HepG2 (cell line): ENCODE data around the gene MSI2. TPM values are rescaled to one million over a fixed set of nuclear protein-coding genes. Genes with fewer than 3 reads are reported as not detected.
A peak's percentile ranks its signal among the peaks of the same experiment; 100 is the strongest.

Source experiments
- ATAC-seq: fragments of 200-7000 bp; cut with Tn5 transposase; 3 replicates; pipeline ENCODE4 v1.9.1; 2020; ENCODE audit warnings: mild to moderate bottlenecking, moderate library complexity
- BruUV-seq: library from RNA; stranded (reverse); fragments of 400-500 nt; replicated peaks from 2 replicates; lab custom pipeline; 2021; lab: Mats Ljungman, UMichigan
- CTCF ChIA-PET: fragments of 300-600 bp; formaldehyde crosslinking; extraction: SDS; loops from one replicate; lab custom pipeline; 2021; ENCODE audit warnings: low total read pairs, inconsistent platforms, low intra/inter-chr PET ratio; lab: Yijun Ruan, JAX
- POLR2A ChIA-PET: fragments of 350-600 bp; sonication (Branson Sonifier 250); formaldehyde crosslinking; loops from one replicate; lab custom pipeline; 2020; ENCODE audit warnings: antibody characterized with exemption, inconsistent platforms; lab: Yijun Ruan, JAX
- DNase-seq: peaks from one replicate; pipeline ENCODE4 v3.0.0-alpha.2; 2015; ENCODE audit warnings: low spot score
- FAIRE-seq: peaks from 3 replicates; lab custom pipeline; 2011; peaks lifted over from hg19 to GRCh38; lab: Jason Lieb, UNC
- H2AFZ ChIP-seq: one replicate; pipeline ENCODE4 v1.6.1; 2011; ENCODE audit warnings: low read length, inconsistent platforms
- H3K27ac ChIP-seq: fragments of 300-600 bp; 3 replicates; pipeline ENCODE4 v1.8.0; 2011; ENCODE audit warnings: mixed run types, mild to moderate bottlenecking, mixed read lengths, low read length, inconsistent platforms; ENCODE audit not compliant: insufficient read depth; ENCODE audit errors: extremely low read length
- H3K27me3 ChIP-seq, 2 experiments: fragments of 200-600 bp in 1 of 2; 2 replicates in 1 of 2; 3 replicates in 1 of 2; pipeline versions ENCODE4 v1.6.0 to v1.8.0; 2011; ENCODE audit warnings: low read length in 2 of 2, mild to moderate bottlenecking in 2 of 2, moderate library complexity in 2 of 2, inconsistent platforms in 1 of 2; ENCODE audit not compliant: insufficient read depth in 2 of 2, control insufficient read depth in 1 of 2
- H3K36me3 ChIP-seq, 2 experiments: fragments of 200-600 bp in 1 of 2; replicated peaks in 1 of 2; 2 replicates in 1 of 2; 3 replicates in 1 of 2; pipeline versions ENCODE4 v1.5.1 to v1.8.0; 2011; ENCODE audit warnings: low read length in 2 of 2, inconsistent platforms in 1 of 2; ENCODE audit not compliant: insufficient read depth in 2 of 2, control insufficient read depth in 1 of 2
- H3K4me1 ChIP-seq: 2 replicates; pipeline ENCODE4 v1.5.1; 2012; ENCODE audit warnings: low read length, inconsistent platforms; ENCODE audit not compliant: insufficient read depth
- H3K4me2 ChIP-seq: 2 replicates; pipeline ENCODE4 v1.6.0; 2011; ENCODE audit warnings: low read depth, low read length, inconsistent platforms
- H3K4me3 ChIP-seq, 3 experiments: fragments of 200-600 bp in 1 of 3; sonication (generic), shearing (Covaris generic) in 1 of 3; replicated peaks in 1 of 3; 2 replicates each; pipeline ENCODE4 v1.5.1; 2011 to 2016; ENCODE audit warnings: low read length in 3 of 3, inconsistent platforms in 2 of 3, low read depth in 2 of 3, mild to moderate bottlenecking in 2 of 3, control low read depth in 1 of 3, mixed read lengths in 1 of 3; ENCODE audit not compliant: insufficient read depth in 1 of 3
- H3K79me2 ChIP-seq: one replicate; pipeline ENCODE4 v1.6.1; 2011; ENCODE audit warnings: low read length, inconsistent platforms; ENCODE audit not compliant: insufficient read depth
- H3K9ac ChIP-seq: 2 replicates; pipeline ENCODE4 v1.6.0; 2011; ENCODE audit warnings: mild to moderate bottlenecking, low read depth, low read length, inconsistent platforms; ENCODE audit not compliant: insufficient read depth
- H3K9me3 ChIP-seq: 2 replicates; pipeline ENCODE4 v1.5.1; 2012; ENCODE audit warnings: mild to moderate bottlenecking, low read length
- H4K20me1 ChIP-seq: 2 replicates; pipeline ENCODE4 v1.6.0; 2011; ENCODE audit warnings: inconsistent platforms, mild to moderate bottlenecking, low read length, moderate library complexity; ENCODE audit not compliant: insufficient read depth
- FOXO1 ChIP-seq: sonication (generic); formaldehyde crosslinking; IDR thresholded peaks from 2 replicates; pipeline ENCODE4 v1.4.0; 2020; ENCODE audit warnings: missing genetic modification reagents
- GFI1 ChIP-seq: sonication (generic); formaldehyde crosslinking; IDR thresholded peaks from 2 replicates; pipeline ENCODE4 v1.5.0; 2020; ENCODE audit warnings: missing genetic modification reagents, mild to moderate bottlenecking, borderline replicate concordance
- HNF4G ChIP-seq, 2 experiments: sonication (generic) in 1 of 2; formaldehyde crosslinking in 1 of 2; IDR thresholded peaks; 2 replicates each; pipeline versions ENCODE4 v1.4.0 to v1.6.1; 2011 to 2020; ENCODE audit warnings: borderline replicate concordance in 2 of 2, low read depth in 2 of 2, mild to moderate bottlenecking in 2 of 2, low read length in 1 of 2, missing genetic modification reagents in 1 of 2, moderate library complexity in 1 of 2
- MED1 ChIP-seq: sonication (generic); formaldehyde crosslinking; IDR thresholded peaks from 2 replicates; pipeline ENCODE4 v1.4.0; 2020; ENCODE audit warnings: missing genetic modification reagents
- MIXL1 ChIP-seq: IDR thresholded peaks from 2 replicates; pipeline ENCODE4 v1.6.1; 2016
- NFE2L1 ChIP-seq: sonication (generic); formaldehyde crosslinking; IDR thresholded peaks from 2 replicates; pipeline ENCODE4 v1.4.0; 2020; ENCODE audit warnings: missing genetic modification reagents, mild to moderate bottlenecking, borderline replicate concordance
- RFX5 ChIP-seq: IDR thresholded peaks from 2 replicates; pipeline ENCODE4 v1.6.1; 2011; ENCODE audit warnings: low read depth, low read length, improper control_type of control experiment
- U2AF1 ChIP-seq: fragments of 200-400 bp; formaldehyde crosslinking; optimal IDR thresholded peaks from 2 replicates; pipeline ENCODE3; 2017; ENCODE audit warnings: mild to moderate bottlenecking, low read depth, low read length
- ZMYM4 ChIP-seq: sonication (generic); formaldehyde crosslinking; IDR thresholded peaks from 2 replicates; pipeline ENCODE4 v1.8.1; 2023; ENCODE audit warnings: mild to moderate bottlenecking, missing genetic modification reagents
- ZNF367 ChIP-seq: sonication (generic); formaldehyde crosslinking; IDR thresholded peaks from 2 replicates; pipeline ENCODE4 v1.4.0; 2020; ENCODE audit warnings: missing genetic modification reagents, borderline replicate concordance
- ZNF510 ChIP-seq: sonication (generic); formaldehyde crosslinking; IDR thresholded peaks from 2 replicates; pipeline ENCODE4 v1.4.0; 2020; ENCODE audit warnings: low read depth, mild to moderate bottlenecking, missing genetic modification reagents
- ZNF737 ChIP-seq: sonication (generic); formaldehyde crosslinking; IDR thresholded peaks from 2 replicates; pipeline ENCODE4 v1.5.0; 2020; ENCODE audit warnings: missing genetic modification reagents, mild to moderate bottlenecking, borderline replicate concordance
- WGBS: methylation state at CpG from one replicate; pipeline ENCODE4 v1.1.6; 2017; ENCODE audit warnings: low lambda C conversion rate; 5-methylcytosine and 5-hydroxymethylcytosine counted together
- in situ Hi-C: cut with HindIII; loops from 2 replicates; pipeline ENCODE4 v1.10.0; 2017; ENCODE audit warnings: low pct_unique_long_range_greater_than_20kb; ENCODE audit not compliant: extremely low pct_ligation_motif_present
- intact Hi-C: fragments of 100-400 bp; cut with micrococcal nuclease; formaldehyde crosslinking; loops from one replicate; pipeline ENCODE4 v1.10.0; 2022; ENCODE audit not compliant: unreplicated experiment
- polyA plus RNA-seq, 8 experiments: library from polyadenylated mRNA; depleted of rRNA in 3 of 8; stranded (reverse) in 7 of 8; unstranded in 1 of 8; fragments of >200 nt; fragmentation: Illumina TruSeq in 4 of 8; extraction: Trizol in 4 of 8; gene quantifications; 2 replicates each; pipeline versions ENCODE4 v1.2.1 to v1.2.3, GENCODE V29; 2011 to 2016; ENCODE audit warnings: low read depth in 4 of 8, missing spikeins in 1 of 8, mixed read lengths in 1 of 8; ENCODE audit not compliant: insufficient read depth in 1 of 8
- total RNA-seq, 5 experiments: library from RNA; depleted of rRNA; stranded (reverse); fragments of >200 nt; fragmentation: Illumina TruSeq; extraction: Trizol; gene quantifications; 2 replicates each; pipeline ENCODE4 v1.2.3, GENCODE V29; 2016; ENCODE audit warnings: low read depth in 1 of 5
- TF ChIP-seq, protein P1 (sequence below): sonication (generic); formaldehyde crosslinking; IDR thresholded peaks from 2 replicates; pipeline ENCODE4 v1.4.0; 2020; ENCODE audit warnings: missing genetic modification reagents
- TF ChIP-seq, protein P2 (sequence below): IDR thresholded peaks from 2 replicates; pipeline ENCODE4 v1.6.1; 2016
- TF ChIP-seq, protein P3 (sequence below): sonication (generic); formaldehyde crosslinking; IDR thresholded peaks from 2 replicates; pipeline ENCODE4 v1.4.0; 2020; ENCODE audit warnings: missing genetic modification reagents

Gene MSI2
- total and polyA plus RNA-seq, 2 of the 13 experiments (the other 11 are each of a cell fraction or from before 2014, with no cell fraction given): 77.5 to 78.4 TPM

DNA sequence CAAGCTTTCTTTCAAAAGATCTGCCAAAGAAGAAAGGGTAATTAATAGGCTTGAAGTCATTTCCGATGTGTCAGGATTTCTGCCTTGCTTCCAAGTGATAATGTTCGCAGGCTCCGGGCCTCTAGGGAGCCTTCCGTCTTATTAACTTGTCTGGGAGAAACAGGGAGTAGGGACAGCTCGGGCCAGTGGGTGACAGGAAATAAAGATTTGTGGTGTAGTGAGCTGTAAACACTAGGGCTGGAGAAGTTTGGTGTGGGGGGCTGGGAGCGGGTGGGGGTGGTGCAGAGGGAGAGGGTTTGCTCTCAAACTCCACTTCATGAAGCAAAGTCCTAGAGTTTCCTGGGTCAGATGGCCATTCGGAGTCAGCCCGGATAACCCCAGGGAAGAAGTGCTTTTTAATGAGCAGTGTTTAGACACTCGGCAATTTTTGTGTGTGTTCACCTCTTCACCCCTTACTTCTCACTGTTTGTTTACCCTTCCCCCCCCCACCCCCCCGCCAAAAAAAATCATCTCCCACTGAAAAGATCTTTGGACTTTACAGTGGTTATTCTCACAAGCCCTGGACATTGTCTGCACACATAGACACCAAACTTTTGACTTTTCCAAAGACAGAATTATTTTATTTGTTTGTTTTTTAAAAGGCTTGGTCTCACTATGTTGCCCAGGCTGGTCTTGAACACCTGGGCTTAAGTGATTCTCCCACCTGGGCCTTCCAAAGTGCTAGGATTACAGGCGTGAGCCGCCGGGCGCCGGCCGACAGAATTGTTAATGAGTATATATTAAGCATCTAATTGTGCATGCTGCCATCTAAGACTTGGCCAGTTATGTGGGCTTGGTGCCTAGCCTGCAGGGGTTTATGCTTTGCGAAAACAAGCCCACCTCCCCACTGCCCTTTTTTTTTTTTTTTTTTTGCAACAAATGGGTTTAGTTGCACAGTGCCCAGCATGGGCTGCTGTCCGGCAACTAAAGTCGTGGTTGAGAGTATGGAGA, 292.4 kb downstream of the MSI2 start:
- CTCF ChIA-PET: no interaction called here
- Histone ChIP-seq H2AFZ (no peak overlapping the region), H3K4me3 (no peak overlapping the region), H3K9me3 (no peaks in the 10 kb centered on the region), H3K27ac (peak overlapping the region; percentile 74), H3K36me3 (peaks cover 4% of the 10 kb centered on the region in 2 experiments; a peak in 3 of 5 replicates), H3K27me3 (no peaks in the 10 kb centered on the region), H3K4me1 (peaks cover 96% of the 10 kb centered on the region), H3K9ac (peak overlapping the region; percentile 28; the same call in 1 of the 2 replicates), H3K79me2 (peaks cover 7% of the 10 kb centered on the region), H4K20me1 (no peaks in the 10 kb centered on the region), H3K4me2 (peak overlapping the region; percentile 52)
- peak; percentile 82 for ATAC-seq
- FAIRE-seq: peak; percentile 81
- WGBS: 45% methylated on average over 19 of the region's 19 CpGs
- in situ Hi-C loops: no loop called here
- intact Hi-C loops: loop anchor here (1.0 kb wide), 1 partner anchor 13 kb away; no protein-coding TSS in a partner anchor
- POLR2A ChIA-PET: interaction anchor here (0.7 to 3.7 kb wide), 6 partner anchors 11 to 31 kb away, joined by 3 to 29 read pairs (median 7); no protein-coding TSS in a partner anchor
- DNase-seq: peak; percentile 81
- no TSS peak for BruUV-seq
- TF ChIP-seq, protein P1, sequence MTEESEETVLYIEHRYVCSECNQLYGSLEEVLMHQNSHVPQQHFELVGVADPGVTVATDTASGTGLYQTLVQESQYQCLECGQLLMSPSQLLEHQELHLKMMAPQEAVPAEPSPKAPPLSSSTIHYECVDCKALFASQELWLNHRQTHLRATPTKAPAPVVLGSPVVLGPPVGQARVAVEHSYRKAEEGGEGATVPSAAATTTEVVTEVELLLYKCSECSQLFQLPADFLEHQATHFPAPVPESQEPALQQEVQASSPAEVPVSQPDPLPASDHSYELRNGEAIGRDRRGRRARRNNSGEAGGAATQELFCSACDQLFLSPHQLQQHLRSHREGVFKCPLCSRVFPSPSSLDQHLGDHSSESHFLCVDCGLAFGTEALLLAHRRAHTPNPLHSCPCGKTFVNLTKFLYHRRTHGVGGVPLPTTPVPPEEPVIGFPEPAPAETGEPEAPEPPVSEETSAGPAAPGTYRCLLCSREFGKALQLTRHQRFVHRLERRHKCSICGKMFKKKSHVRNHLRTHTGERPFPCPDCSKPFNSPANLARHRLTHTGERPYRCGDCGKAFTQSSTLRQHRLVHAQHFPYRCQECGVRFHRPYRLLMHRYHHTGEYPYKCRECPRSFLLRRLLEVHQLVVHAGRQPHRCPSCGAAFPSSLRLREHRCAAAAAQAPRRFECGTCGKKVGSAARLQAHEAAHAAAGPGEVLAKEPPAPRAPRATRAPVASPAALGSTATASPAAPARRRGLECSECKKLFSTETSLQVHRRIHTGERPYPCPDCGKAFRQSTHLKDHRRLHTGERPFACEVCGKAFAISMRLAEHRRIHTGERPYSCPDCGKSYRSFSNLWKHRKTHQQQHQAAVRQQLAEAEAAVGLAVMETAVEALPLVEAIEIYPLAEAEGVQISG (CRISPR knock-in tag): no peak
- TF ChIP-seq FOXO1 (CRISPR knock-in tag): 0 out of 2 replicates have a peak, but pooled peaks have one; percentile 5
- TF ChIP-seq GFI1: 0 out of 2 replicates have a peak, but pooled peaks have one; percentile 25
- no peak for TF ChIP-seq ZNF510 (CRISPR knock-in tag)
- peak; percentile 90 for TF ChIP-seq HNF4G (IDR thresholded peaks at IDR 0.05; ENCODE audit: borderline replicate concordance, low read depth, low read length)
- no peak for TF ChIP-seq HNF4G (CRISPR knock-in tag; IDR thresholded peaks at IDR 0.05; ENCODE audit: borderline replicate concordance, low read depth)
- TF ChIP-seq RFX5: no peak
- no peak for TF ChIP-seq U2AF1
- peak; percentile 24; the same call in 1 of the 2 replicates for TF ChIP-seq ZMYM4 (CRISPR knock-in tag)
- 0 out of 2 replicates have a peak, but pooled peaks have one; percentile 56 for TF ChIP-seq MIXL1 (CRISPR knock-in tag)
- peak; percentile 53; the same call in 1 of the 2 replicates for TF ChIP-seq MED1 (CRISPR knock-in tag)
- TF ChIP-seq, protein P2, sequence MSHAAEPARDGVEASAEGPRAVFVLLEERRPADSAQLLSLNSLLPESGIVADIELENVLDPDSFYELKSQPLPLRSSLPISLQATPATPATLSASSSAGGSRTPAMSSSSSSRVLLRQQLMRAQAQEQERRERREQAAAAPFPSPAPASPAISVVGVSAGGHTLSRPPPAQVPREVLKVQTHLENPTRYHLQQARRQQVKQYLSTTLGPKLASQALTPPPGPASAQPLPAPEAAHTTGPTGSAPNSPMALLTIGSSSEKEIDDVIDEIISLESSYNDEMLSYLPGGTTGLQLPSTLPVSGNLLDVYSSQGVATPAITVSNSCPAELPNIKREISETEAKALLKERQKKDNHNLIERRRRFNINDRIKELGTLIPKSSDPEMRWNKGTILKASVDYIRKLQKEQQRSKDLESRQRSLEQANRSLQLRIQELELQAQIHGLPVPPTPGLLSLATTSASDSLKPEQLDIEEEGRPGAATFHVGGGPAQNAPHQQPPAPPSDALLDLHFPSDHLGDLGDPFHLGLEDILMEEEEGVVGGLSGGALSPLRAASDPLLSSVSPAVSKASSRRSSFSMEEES (CRISPR knock-in tag): peak; percentile 30; the same call in 1 of the 2 replicates
- TF ChIP-seq, protein P3, sequence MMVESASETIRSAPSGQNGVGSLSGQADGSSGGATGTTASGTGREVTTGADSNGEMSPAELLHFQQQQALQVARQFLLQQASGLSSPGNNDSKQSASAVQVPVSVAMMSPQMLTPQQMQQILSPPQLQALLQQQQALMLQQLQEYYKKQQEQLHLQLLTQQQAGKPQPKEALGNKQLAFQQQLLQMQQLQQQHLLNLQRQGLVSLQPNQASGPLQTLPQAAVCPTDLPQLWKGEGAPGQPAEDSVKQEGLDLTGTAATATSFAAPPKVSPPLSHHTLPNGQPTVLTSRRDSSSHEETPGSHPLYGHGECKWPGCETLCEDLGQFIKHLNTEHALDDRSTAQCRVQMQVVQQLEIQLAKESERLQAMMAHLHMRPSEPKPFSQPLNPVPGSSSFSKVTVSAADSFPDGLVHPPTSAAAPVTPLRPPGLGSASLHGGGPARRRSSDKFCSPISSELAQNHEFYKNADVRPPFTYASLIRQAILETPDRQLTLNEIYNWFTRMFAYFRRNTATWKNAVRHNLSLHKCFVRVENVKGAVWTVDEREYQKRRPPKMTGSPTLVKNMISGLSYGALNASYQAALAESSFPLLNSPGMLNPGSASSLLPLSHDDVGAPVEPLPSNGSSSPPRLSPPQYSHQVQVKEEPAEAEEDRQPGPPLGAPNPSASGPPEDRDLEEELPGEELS (CRISPR knock-in tag): peak; percentile 90
- TF ChIP-seq ZNF367: no peak
- no peak for TF ChIP-seq ZNF737 (CRISPR knock-in tag)
- TF ChIP-seq NFE2L1 (CRISPR knock-in tag): no peak
